Uterus (tissue), 2 donors: ENCODE measurements around the gene CALHM4.

Experiments used
- POLR2A ChIP-seq, 2 donors: fragments of 450-650 bp; IDR thresholded peaks; one replicate each; pipeline ENCODE4 v1.6.1; 2016; ENCODE audit warnings: antibody characterized with exemption in 2 of 2, mild to moderate bottlenecking in 1 of 2, moderate library complexity in 1 of 2
- TF ChIP-seq, protein P1 (sequence below), 4 experiments: fragments of 200-600 bp in 2 of 4; fragments of 450-650 bp in 2 of 4; sonication (generic) in 2 of 4; IDR thresholded peaks; one replicate each; pipeline ENCODE4 v1.5.1; 2016 to 2019; ENCODE audit warnings: antibody characterized with exemption in 4 of 4, mild to moderate bottlenecking in 2 of 4, moderate library complexity in 1 of 4

DNA sequence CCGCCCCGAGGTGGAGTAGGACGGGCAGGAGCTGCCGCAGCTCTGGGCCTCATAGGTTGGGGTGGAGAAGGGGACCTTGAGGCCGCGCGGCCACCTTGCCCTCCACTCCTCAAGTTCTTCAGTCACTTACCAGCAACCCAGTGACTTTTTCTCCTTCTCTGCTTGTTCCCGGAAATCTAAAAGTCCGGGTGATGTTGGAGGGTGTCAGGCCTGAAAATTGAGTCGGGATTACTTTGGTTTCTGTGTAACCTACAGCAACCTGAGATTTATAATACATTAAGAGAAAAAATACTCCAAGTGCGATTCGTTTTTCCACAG is 18.1 kb downstream of the CALHM4 start:
- TF ChIP-seq, protein P1, sequence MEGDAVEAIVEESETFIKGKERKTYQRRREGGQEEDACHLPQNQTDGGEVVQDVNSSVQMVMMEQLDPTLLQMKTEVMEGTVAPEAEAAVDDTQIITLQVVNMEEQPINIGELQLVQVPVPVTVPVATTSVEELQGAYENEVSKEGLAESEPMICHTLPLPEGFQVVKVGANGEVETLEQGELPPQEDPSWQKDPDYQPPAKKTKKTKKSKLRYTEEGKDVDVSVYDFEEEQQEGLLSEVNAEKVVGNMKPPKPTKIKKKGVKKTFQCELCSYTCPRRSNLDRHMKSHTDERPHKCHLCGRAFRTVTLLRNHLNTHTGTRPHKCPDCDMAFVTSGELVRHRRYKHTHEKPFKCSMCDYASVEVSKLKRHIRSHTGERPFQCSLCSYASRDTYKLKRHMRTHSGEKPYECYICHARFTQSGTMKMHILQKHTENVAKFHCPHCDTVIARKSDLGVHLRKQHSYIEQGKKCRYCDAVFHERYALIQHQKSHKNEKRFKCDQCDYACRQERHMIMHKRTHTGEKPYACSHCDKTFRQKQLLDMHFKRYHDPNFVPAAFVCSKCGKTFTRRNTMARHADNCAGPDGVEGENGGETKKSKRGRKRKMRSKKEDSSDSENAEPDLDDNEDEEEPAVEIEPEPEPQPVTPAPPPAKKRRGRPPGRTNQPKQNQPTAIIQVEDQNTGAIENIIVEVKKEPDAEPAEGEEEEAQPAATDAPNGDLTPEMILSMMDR (IDR thresholded peaks at IDR 0.05) = no peak
- no peak for TF ChIP-seq POLR2A (IDR thresholded peaks at IDR 0.05)
